A549 treated with RU486 at 1 μM for 4 hours (cell line): ENCODE results near the gene UPK3A. TPM values are rescaled to one million over a fixed set of nuclear protein-coding genes. Genes with fewer than 3 reads are reported as not detected.

Experiments used
- total RNA-seq: library from RNA; stranded (reverse); fragments of 200-300 nt; extraction: Qiagen RNA extraction; gene quantifications from 5 replicates; pipeline ENCODE4 v1.2.3, GENCODE V29; 2022; ENCODE audit warnings: low read depth

UPK3A gene
- not detected in 5 replicates for total RNA-seq

GRCh38 chr22:45284705-45285262, at the start of gene UPK3A:
Gene UPK3A (plus strand): TSS chr22:45284949. CDS start chr22:45285014, 65 bp downstream.

GRCh38 chr22:45240810-45241631, 43.7 kb upstream of the UPK3A start, which contains the start of gene KIAA0930:
Gene KIAA0930 (minus strand): TSS chr22:45240894. CDS start chr22:45240703, 191 bp downstream.

DNA sequence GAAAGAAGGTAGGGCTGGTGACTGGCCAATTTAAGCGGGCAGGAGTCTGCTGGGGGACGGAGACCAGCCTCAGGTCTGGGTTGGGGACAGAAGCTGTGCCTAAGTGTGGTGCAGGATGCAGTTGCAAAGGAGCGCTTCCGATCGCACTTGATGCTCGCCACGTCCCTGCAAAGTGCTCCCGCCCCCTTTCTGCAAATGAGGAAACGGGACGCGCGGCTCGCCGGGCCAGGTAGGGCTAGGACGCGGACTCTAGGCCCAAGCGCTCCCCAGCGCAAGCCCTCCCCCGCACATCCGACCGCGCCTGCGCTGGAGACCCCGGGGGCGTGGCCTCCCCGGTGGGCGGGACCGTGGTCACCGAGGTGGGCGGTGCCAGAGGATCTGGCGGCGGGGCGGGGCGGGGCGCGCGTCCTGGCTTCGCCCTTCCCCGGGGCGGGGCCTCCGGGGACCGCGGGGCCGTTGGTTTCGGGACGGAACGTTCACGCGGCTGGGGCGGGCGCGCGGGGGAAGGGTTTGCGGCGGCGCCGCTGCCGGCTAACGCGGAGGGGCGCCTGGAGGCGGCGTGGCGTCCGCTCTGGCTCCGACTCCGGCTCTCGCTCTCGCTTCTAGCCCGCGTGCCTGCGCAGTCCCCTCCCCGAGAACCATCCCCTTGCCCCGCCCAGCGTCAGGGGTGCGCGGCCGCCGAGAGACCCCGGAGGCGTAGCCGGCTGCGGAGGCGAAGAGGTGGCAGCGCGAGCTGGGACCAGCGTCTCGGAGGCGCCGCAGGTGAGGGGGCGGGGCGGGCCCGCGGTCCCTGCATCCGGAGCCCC, 24.9 kb downstream of the UPK3A start, which contains the start of gene FAM118A:
Gene FAM118A, plus strand, starts transcription at position 513 of the 806 bp plus-strand sequence. CDS start 12,446 bp downstream, outside the sequence.

Other genes with a start within 250 kb of the UPK3A start
- 24.0 to 32.5 TPM (median 30.0 TPM) in 5 replicates for gene NUP50, start 121.0 kb upstream of the UPK3A start, total RNA-seq
- gene KIAA0930, start 44.1 kb upstream of the UPK3A start, total RNA-seq, result 71.5 to 96.0 TPM (median 93.0 TPM) in 5 replicates
- 9.4 to 10.8 TPM (median 10.4 TPM) in 5 replicates for gene FAM118A, start 25.0 kb downstream of the UPK3A start, total RNA-seq
- gene SMC1B, start 128.7 kb downstream of the UPK3A start, total RNA-seq, result 0.05 TPM in 1 of 5 replicates, not detected in the others
- 2.6 to 3.2 TPM (median 2.8 TPM) in 5 replicates for gene RIBC2, start 128.7 kb downstream of the UPK3A start, total RNA-seq
- 31.9 to 55.2 TPM (median 45.2 TPM) in 5 replicates for gene FBLN1, start 217.9 kb downstream of the UPK3A start, total RNA-seq